Astrocyte (in vitro differentiated cells and primary cell): Measurements from ENCODE around the gene CCDC159. TPM values are rescaled to one million over a fixed set of nuclear protein-coding genes. Genes with fewer than 3 reads are reported as not detected.

ENCODE experiments used
- DNase-seq: peaks from one replicate; pipeline ENCODE4 v3.0.0-alpha.2; 2010; ENCODE audit warnings: low read depth
- FAIRE-seq: peaks from 2 replicates; lab custom pipeline; 2011; peaks lifted over from hg19 to GRCh38; lab: Jason Lieb, UNC
- H2AFZ ChIP-seq: 2 replicates; pipeline ENCODE4 v1.6.0; 2012; ENCODE audit warnings: low read depth, low read length, inconsistent platforms
- H3K27ac ChIP-seq: 2 replicates; pipeline ENCODE4 v1.5.1; 2011; ENCODE audit warnings: low read depth, low read length, inconsistent platforms
- H3K27me3 ChIP-seq: 2 replicates; pipeline ENCODE4 v1.6.0; 2011; ENCODE audit warnings: low read length, inconsistent platforms; ENCODE audit not compliant: insufficient read depth
- H3K36me3 ChIP-seq: 2 replicates; pipeline ENCODE4 v1.5.1; 2011; ENCODE audit warnings: low read length, inconsistent platforms; ENCODE audit not compliant: insufficient read depth
- H3K4me1 ChIP-seq: 2 replicates; pipeline ENCODE4 v1.5.1; 2011; ENCODE audit warnings: low read length, inconsistent platforms; ENCODE audit not compliant: insufficient read depth
- H3K4me2 ChIP-seq: 2 replicates; pipeline ENCODE4 v1.6.0; 2012; ENCODE audit warnings: low read length, inconsistent platforms
- H3K4me3 ChIP-seq: 2 replicates; pipeline ENCODE4 v1.5.1; 2011; ENCODE audit warnings: low read depth, mild to moderate bottlenecking, low read length, inconsistent platforms; ENCODE audit not compliant: insufficient read depth
- H3K79me2 ChIP-seq: 2 replicates; pipeline ENCODE4 v1.6.0; 2012; ENCODE audit warnings: mild to moderate bottlenecking, low read length, inconsistent platforms; ENCODE audit not compliant: insufficient read depth
- H3K9ac ChIP-seq: 2 replicates; pipeline ENCODE4 v1.6.0; 2012; ENCODE audit warnings: mild to moderate bottlenecking, low read length, inconsistent platforms
- H3K9me3 ChIP-seq: 2 replicates; pipeline ENCODE4 v1.5.1; 2012; ENCODE audit warnings: low read depth, mild to moderate bottlenecking, low read length, inconsistent platforms; ENCODE audit not compliant: insufficient read depth
- H4K20me1 ChIP-seq: 2 replicates; pipeline ENCODE4 v1.6.0; 2012; ENCODE audit warnings: low read length, inconsistent platforms; ENCODE audit not compliant: insufficient read depth
- H3K27ac Mint-ChIP-seq: one replicate; pipeline ENCODE4 v1.8.0; 2021; ENCODE audit warnings: mild to moderate bottlenecking, mixed read lengths; ENCODE audit not compliant: unreplicated experiment
- H3K27me3 Mint-ChIP-seq: one replicate; pipeline ENCODE4 v1.8.0; 2021; ENCODE audit warnings: low read depth, mixed read lengths; ENCODE audit not compliant: unreplicated experiment
- H3K36me3 Mint-ChIP-seq: one replicate; pipeline ENCODE4 v1.8.0; 2021; ENCODE audit warnings: low read depth, mixed read lengths; ENCODE audit not compliant: unreplicated experiment
- H3K4me1 Mint-ChIP-seq: one replicate; pipeline ENCODE4 v1.8.0; 2021; ENCODE audit warnings: low read depth, mixed read lengths; ENCODE audit not compliant: unreplicated experiment
- H3K4me3 Mint-ChIP-seq: one replicate; pipeline ENCODE4 v1.8.0; 2021; ENCODE audit warnings: mild to moderate bottlenecking, moderate library complexity, mixed read lengths; ENCODE audit not compliant: unreplicated experiment
- H3K9me3 Mint-ChIP-seq: one replicate; pipeline ENCODE4 v1.8.0; 2021; ENCODE audit warnings: mild to moderate bottlenecking, mixed read lengths; ENCODE audit not compliant: unreplicated experiment
- CTCF ChIP-seq: IDR thresholded peaks from 2 replicates; pipeline ENCODE4 v1.5.1; 2011; ENCODE audit warnings: low read depth, mild to moderate bottlenecking, inconsistent platforms, low read length, moderate library complexity; ENCODE audit not compliant: insufficient read depth
- EZH2 ChIP-seq: IDR thresholded peaks from 2 replicates; pipeline ENCODE4 v1.6.1; 2012; ENCODE audit warnings: mild to moderate bottlenecking, low read length, inconsistent platforms; ENCODE audit not compliant: insufficient read depth
- total RNA-seq: library from RNA; stranded (reverse); gene quantifications from 2 replicates; pipeline ENCODE4 v1.2.1, GENCODE V29; 2021

CCDC159 gene
- total RNA-seq, 1 donor from 2014 or later = 11.8 TPM

- Histone ChIP-seq H3K4me3 (no peak overlapping the region), H3K9me3 (no peaks in the 10 kb centered on the region), H4K20me1 (peaks cover 7% of the 10 kb centered on the region), H2AFZ (no peak overlapping the region), H3K79me2 (no peaks in the 10 kb centered on the region), H3K27me3 (no peaks in the 10 kb centered on the region), H3K4me1 (peaks cover 37% of the 10 kb centered on the region), H3K4me2 (peak overlapping the region; percentile 78), H3K9ac (no peak overlapping the region), H3K27ac (no peak overlapping the region), H3K36me3 (no peaks in the 10 kb centered on the region)
- Mint-ChIP-seq H3K27me3 (no peaks in the 10 kb centered on the region), H3K4me1 (peaks cover 9% of the 10 kb centered on the region), H3K9me3 (no peaks in the 10 kb centered on the region), H3K4me3 (no peak overlapping the region), H3K27ac (no peak overlapping the region), H3K36me3 (peaks cover 7% of the 10 kb centered on the region)
- no peak for TF ChIP-seq EZH2
- FAIRE-seq (no peak), DNase-seq (peak; percentile 25)
Observed at GRCh38 chr19:11373166-11373884, 27.0 kb downstream of the CCDC159 start.

- Histone ChIP-seq H3K27me3 (no peaks in the 10 kb centered on the region), H4K20me1 (peaks cover 9% of the 10 kb centered on the region), H3K79me2 (no peaks in the 10 kb centered on the region), H2AFZ (peak overlapping the region; percentile 21), H3K4me2 (peak overlapping the region; percentile 78), H3K36me3 (no peaks in the 10 kb centered on the region), H3K27ac (no peak overlapping the region), H3K9ac (peak overlapping the region; percentile 84), H3K4me3 (peak overlapping the region; percentile 70), H3K9me3 (no peaks in the 10 kb centered on the region), H3K4me1 (peaks cover 42% of the 10 kb centered on the region)
- DNase-seq (no peak), FAIRE-seq (no peak)
- peaks cover 13% of the 10 kb centered on the region for H3K4me1 Mint-ChIP-seq
- no peaks in the 10 kb centered on the region for H3K27me3 Mint-ChIP-seq
- H3K9me3 Mint-ChIP-seq = no peaks in the 10 kb centered on the region
- H3K36me3 Mint-ChIP-seq = peaks cover 7% of the 10 kb centered on the region
- peak overlapping the region; percentile 35 for H3K27ac Mint-ChIP-seq
- no peak overlapping the region for H3K4me3 Mint-ChIP-seq
- TF ChIP-seq EZH2 = no peak
- no peak for TF ChIP-seq CTCF
Observed at GRCh38 chr19:11373885-11374432, 27.6 kb downstream of the CCDC159 start.

- peaks cover 13% of the 10 kb centered on the region for H3K4me1 Mint-ChIP-seq
- Histone ChIP-seq H3K4me1 (peaks cover 42% of the 10 kb centered on the region), H3K4me3 (peak within 1 kb of the TSS; percentile 70), H3K4me2 (peak within 1 kb of the TSS; percentile 78), H2AFZ (peak within 1 kb of the TSS; percentile 95), H3K79me2 (no peaks in the 10 kb centered on the region), H3K9ac (peak within 1 kb of the TSS; percentile 84), H3K36me3 (no peaks in the 10 kb centered on the region), H3K27ac (peak within 1 kb of the TSS; percentile 87), H3K27me3 (no peaks in the 10 kb centered on the region), H4K20me1 (peaks cover 9% of the 10 kb centered on the region), H3K9me3 (no peaks in the 10 kb centered on the region)
- no peak for TF ChIP-seq CTCF
- TF ChIP-seq EZH2 = no peak
- peak; percentile 50 for FAIRE-seq
- H3K27ac Mint-ChIP-seq = peak within 1 kb of the TSS; percentile 35
- DNase-seq = peak; percentile 98
- no peaks in the 10 kb centered on the region for H3K9me3 Mint-ChIP-seq
- no peaks in the 10 kb centered on the region for H3K27me3 Mint-ChIP-seq
- H3K36me3 Mint-ChIP-seq = peaks cover 2% of the 10 kb centered on the region
- no peak within 1 kb of the TSS for H3K4me3 Mint-ChIP-seq
Observed at GRCh38 chr19:11374433-11375142, 28.3 kb downstream of the CCDC159 start, which contains the start of gene SWSAP1. Gene SWSAP1, plus strand, starts transcription at chr19:11374666. Its CDS starts 15 bp downstream, at chr19:11374681.
